Measurements from ENCODE around the gene SEMA3F.

The SEMA3F gene

GRCh38 chr3:50229490-50229889 is 74.4 kb downstream of the SEMA3F start:
- no peak for TF ChIP-seq CTCF (conservative IDR thresholded peaks at IDR 0.05; ENCODE audit: low read depth)
- peak overlapping the region; percentile 94 for H3K27ac ChIP-seq
- POLR2A ChIA-PET (ENCODE audit: low non-redundant PET), result no interaction called here
- DNase-seq (ENCODE audit: low spot score), result no peak
- CTCF ChIA-PET, result no interaction called here

- no peak for DNase-seq (ENCODE audit: low spot score)
- ChIA-PET CTCF (no interaction called here), POLR2A (ENCODE audit: low non-redundant PET) (no interaction called here)
- no peak for TF ChIP-seq CTCF (conservative IDR thresholded peaks at IDR 0.05; ENCODE audit: low read depth)
- peak overlapping the region; percentile 94 for H3K27ac ChIP-seq
Measured at GRCh38 chr3:50230104-50230793, 75.1 kb downstream of the SEMA3F start.

DNA sequence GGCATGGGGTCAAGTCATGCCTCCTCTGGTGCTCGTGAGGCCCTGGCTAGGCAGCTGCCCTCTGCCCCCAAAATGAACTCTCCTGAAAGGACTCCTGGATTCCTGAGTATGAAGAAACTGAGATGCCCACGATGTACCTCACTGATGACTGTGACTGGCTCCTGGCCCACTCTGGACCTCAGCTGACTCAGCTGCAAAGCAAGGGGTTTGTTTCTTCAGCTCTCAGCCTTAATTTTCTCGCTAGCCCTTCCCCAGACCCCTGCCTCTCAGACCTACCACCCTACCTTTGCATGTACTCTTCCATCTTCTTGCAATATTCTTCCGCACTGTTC is 75.6 kb downstream of the SEMA3F start:
- DNase-seq (ENCODE audit: low spot score), result no peak
- CTCF ChIA-PET, result no interaction called here
- peak overlapping the region; percentile 94 for H3K27ac ChIP-seq
- no peak for TF ChIP-seq CTCF (conservative IDR thresholded peaks at IDR 0.05; ENCODE audit: low read depth)
- POLR2A ChIA-PET (ENCODE audit: low non-redundant PET), result no interaction called here

DNA sequence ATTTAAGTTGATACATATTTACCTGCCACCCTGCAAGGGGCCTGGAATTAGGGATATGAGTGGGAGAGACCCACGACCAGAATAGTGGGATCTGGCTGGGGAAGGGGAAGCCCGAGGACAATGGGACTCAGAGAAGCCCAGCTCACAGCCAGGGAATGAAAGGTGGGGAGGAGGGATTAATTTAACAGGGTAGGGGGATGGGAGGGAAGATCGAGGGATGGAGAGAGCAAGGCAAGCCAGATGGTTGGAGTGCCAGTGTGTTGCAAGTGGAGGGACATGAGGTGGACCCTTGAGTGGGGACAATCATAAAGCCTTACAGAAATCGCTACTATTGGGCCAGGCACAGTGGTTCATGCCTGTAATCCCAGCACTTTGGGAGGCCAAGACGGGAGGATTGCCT is 76.5 kb downstream of the SEMA3F start:
- no peak overlapping the region for H3K27ac ChIP-seq
- CTCF ChIA-PET, result no interaction called here
- no peak for DNase-seq (ENCODE audit: low spot score)
- no peak for TF ChIP-seq CTCF (conservative IDR thresholded peaks at IDR 0.05; ENCODE audit: low read depth)
- POLR2A ChIA-PET (ENCODE audit: low non-redundant PET), result no interaction called here

DNA sequence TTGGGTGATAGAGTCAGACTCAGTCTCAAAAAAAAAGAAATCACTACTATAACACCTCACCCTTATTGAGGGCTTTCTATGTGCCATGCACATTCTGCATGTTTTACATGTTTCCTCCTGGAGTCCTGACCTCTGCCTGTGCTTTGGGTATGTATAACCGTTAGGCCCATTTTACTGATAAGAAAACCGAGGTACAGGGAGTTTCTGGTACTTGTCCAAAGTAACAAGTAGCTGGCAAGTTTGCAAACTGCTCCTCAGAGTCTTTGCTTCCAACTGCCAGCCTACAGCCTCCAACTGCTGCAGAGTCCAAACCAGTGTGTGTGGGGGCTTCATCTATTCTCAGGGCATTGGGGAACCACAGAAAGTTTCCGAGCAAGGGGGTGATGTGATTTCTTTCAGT is 77.2 kb downstream of the SEMA3F start:
- ChIA-PET CTCF (interaction anchor here (0.6 kb wide), 1 partner anchor 14 kb away, joined by 3 read pairs; no protein-coding TSS in a partner anchor), POLR2A (ENCODE audit: low non-redundant PET) (no interaction called here)
- DNase-seq (ENCODE audit: low spot score), result no peak
- TF ChIP-seq CTCF (conservative IDR thresholded peaks at IDR 0.05; ENCODE audit: low read depth), result no peak
- H3K27ac ChIP-seq, result peak overlapping the region; percentile 100; the same call in 1 of the 2 replicates

GRCh38 chr3:50233176-50233575 is 78.1 kb downstream of the SEMA3F start:
- CTCF ChIA-PET, result interaction anchor here (0.6 kb wide), 1 partner anchor 1060 kb away, joined by 3 read pairs; no protein-coding TSS in a partner anchor
- POLR2A ChIA-PET (ENCODE audit: low non-redundant PET), result no interaction called here
- TF ChIP-seq CTCF (conservative IDR thresholded peaks at IDR 0.05; ENCODE audit: low read depth), result no peak
- no peak for DNase-seq (ENCODE audit: low spot score)
- peak overlapping the region; percentile 100 for H3K27ac ChIP-seq
